GM21367 (cell line): Measurements from ENCODE around the gene KASH5.

Experiments
- ATAC-seq: cut with Tn5 transposase; IDR thresholded peaks from one replicate; pipeline ENCODE4 v1.9.1; 2021; ENCODE audit not compliant: unreplicated experiment

KASH5 gene

GRCh38 chr19:49393881-49394280 lies 5.8 kb downstream of the KASH5 start:
- no peak for ATAC-seq

- no peak for ATAC-seq
Observed at GRCh38 chr19:49395581-49396407, 7.7 kb downstream of the KASH5 start.

GRCh38 chr19:49396738-49397505 lies 8.9 kb downstream of the KASH5 start:
- no peak for ATAC-seq

GRCh38 chr19:49398001-49398615 lies 10.1 kb downstream of the KASH5 start:
- ATAC-seq = no peak

GRCh38 chr19:49398931-49399330 lies 10.9 kb downstream of the KASH5 start:
- ATAC-seq = no peak

GRCh38 chr19:49400029-49400428 lies 12.0 kb downstream of the KASH5 start:
- no peak for ATAC-seq

GRCh38 chr19:49403404-49404187 lies 15.5 kb downstream of the KASH5 start:
- ATAC-seq = no peak

GRCh38 chr19:49407079-49407478 lies 19.0 kb downstream of the KASH5 start:
- no peak for ATAC-seq

GRCh38 chr19:49407482-49408015 lies 19.5 kb downstream of the KASH5 start:
- no peak for ATAC-seq

GRCh38 chr19:49408816-49409440 lies 20.9 kb downstream of the KASH5 start:
- no peak for ATAC-seq

- ATAC-seq = no peak
Observed at GRCh38 chr19:49409441-49410029, 21.5 kb downstream of the KASH5 start.

GRCh38 chr19:49411681-49412326 lies 23.8 kb downstream of the KASH5 start:
- no peak for ATAC-seq

GRCh38 chr19:49413348-49413747 lies 25.3 kb downstream of the KASH5 start:
- ATAC-seq = no peak

GRCh38 chr19:49414256-49414655 lies 26.2 kb downstream of the KASH5 start:
- no peak for ATAC-seq

- no peak for ATAC-seq
Observed at GRCh38 chr19:49415102-49415809, 27.2 kb downstream of the KASH5 start.

- ATAC-seq = no peak
Observed at GRCh38 chr19:49415810-49416200, 27.8 kb downstream of the KASH5 start.

- ATAC-seq = no peak
Observed at GRCh38 chr19:49417088-49417487, 29.0 kb downstream of the KASH5 start.

- ATAC-seq = no peak
Observed at GRCh38 chr19:49418511-49418910, 30.5 kb downstream of the KASH5 start.

GRCh38 chr19:49419173-49419572 lies 31.1 kb downstream of the KASH5 start:
- no peak for ATAC-seq
